ENCODE data around the gene MTARC2.

DNA sequence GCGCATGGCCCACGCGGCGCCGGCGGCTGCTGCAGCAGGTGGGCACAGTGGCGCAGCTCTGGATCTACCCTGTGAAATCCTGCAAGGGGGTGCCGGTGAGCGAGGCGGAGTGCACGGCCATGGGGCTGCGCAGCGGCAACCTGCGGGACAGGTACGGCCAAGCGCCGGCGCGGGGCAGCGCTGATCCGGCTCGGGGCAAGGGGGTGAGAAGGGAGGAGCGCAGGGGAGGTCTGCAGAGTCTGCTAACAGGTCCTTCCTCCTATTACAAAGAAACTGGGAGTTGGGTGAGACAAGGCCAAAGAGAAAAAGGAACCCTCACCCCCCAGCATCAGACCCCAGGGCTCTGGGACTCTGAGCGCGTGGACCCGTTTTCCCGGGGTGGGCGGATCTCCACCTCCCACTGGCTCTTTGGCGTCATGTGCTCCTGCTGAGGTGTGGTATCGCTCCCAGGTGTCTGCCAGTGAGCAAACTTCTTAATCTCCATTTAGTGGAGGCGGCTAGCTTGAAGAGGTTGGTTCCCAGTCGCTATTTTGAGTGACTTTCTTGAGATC lies 39.0 kb downstream of the MTARC2 start:
- TF ChIP-seq, protein P1, sequence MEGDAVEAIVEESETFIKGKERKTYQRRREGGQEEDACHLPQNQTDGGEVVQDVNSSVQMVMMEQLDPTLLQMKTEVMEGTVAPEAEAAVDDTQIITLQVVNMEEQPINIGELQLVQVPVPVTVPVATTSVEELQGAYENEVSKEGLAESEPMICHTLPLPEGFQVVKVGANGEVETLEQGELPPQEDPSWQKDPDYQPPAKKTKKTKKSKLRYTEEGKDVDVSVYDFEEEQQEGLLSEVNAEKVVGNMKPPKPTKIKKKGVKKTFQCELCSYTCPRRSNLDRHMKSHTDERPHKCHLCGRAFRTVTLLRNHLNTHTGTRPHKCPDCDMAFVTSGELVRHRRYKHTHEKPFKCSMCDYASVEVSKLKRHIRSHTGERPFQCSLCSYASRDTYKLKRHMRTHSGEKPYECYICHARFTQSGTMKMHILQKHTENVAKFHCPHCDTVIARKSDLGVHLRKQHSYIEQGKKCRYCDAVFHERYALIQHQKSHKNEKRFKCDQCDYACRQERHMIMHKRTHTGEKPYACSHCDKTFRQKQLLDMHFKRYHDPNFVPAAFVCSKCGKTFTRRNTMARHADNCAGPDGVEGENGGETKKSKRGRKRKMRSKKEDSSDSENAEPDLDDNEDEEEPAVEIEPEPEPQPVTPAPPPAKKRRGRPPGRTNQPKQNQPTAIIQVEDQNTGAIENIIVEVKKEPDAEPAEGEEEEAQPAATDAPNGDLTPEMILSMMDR (conservative IDR thresholded peaks at IDR 0.05; ENCODE audit: low read depth, low read length) = no peak; the same call in 1 of the 2 replicates
- TF ChIP-seq EZH2 (IDR thresholded peaks at IDR 0.05; ENCODE audit: low read length, unreplicated experiment) (no peak), EZH2phosphoT487 (IDR thresholded peaks at IDR 0.05; ENCODE audit: borderline replicate concordance, low read length) (no peak)

Measured in PC-3 (cell line).